GM19099 (cell line): Measurements from ENCODE around the gene SMARCB1.

Experiments
- POLR2A ChIP-seq: IDR thresholded peaks from 3 replicates; pipeline ENCODE4 v1.6.1; 2011; ENCODE audit warnings: low read depth; ENCODE audit not compliant: insufficient read length; ENCODE audit errors: extremely low read depth

The SMARCB1 gene

DNA sequence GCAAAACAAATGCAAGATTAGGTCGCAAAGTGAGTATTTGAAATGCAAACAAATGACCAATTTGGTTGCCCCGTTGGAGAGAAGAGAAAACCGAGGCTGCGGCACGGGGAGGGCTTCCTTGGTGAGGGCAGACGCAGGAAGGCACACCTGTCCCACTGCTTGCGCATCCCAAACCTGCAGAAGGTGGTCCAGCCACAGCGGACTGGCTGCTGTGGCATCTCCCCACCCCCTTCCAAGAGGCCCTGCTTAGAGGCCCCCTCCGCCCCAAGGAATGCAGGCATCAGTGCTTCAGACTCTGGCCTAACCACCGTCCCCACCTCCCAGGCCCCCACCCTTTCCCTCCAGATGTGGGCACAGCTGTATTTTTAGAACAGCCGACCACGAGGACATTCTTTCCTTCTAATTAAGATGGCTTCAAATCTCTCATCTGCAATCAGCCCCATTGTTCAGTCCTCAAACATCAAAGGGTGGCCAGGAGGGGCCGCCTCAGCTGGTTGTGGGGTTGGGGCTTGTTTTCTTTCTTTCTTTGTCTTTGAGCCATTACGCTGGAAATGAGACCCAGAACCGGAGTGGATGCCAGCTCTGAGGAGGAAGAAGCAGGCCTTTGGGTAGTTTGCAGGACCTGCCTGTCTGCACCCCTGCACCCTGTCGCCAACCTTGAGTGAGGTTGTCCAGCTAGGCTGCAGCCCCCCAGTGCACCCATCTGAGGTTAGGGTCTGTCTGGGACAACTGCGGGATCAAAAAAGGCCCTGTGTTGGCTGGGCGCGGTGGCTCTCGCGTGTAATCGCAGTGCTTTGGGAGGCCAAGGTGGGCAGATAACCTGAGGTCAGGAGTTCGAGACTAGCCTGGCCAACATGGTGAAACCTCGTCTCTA lies 61.5 kb downstream of the SMARCB1 start:
- no peak for TF ChIP-seq POLR2A

DNA sequence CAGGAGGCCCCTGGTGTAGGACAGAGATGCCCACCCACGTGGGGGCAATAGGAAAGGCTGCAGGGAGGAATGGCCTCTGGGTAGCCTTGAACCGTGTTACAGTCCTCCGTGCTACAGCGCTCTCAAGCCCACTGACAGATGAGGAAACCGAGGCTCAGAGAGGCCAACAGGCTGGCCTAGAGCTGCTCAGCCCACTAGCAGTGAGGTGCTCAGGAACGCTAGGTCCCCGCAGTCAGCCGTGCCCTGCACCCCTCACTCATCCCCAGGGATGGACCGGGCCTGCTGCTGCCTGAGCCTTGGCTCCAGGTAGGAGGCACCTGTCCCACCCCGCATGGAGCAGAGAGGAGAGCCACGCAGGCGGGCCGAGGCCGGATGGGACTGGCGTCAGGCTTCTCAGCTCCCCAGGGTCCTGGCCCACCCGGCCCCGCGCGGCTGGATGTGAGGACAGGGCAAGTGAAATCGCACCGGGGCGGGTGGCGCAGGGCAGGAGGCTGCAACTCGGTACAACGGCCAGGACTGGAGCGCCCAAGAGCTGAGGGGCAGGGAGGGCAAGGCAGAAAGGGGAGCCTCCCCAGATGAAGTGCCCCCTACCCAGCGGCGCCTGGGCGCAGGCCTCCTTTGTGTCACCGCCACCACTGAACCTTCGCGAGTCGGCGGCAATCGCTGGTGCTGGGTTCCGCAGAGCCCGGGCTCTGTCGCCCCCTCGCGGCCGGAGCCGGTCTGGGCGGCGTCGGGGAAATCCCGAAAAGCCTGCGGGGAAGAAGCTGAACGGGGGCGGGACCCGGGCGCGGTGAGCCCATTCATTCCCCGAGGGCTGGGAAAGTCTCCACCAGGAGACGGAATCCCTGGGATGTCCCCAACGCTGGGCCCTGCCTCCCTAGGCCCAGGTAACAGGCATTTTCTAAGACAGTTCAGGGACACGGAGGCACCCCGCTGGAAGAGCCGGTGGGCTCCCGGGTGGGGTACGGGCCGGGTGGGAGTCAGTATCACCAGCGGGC lies 62.5 kb downstream of the SMARCB1 start:
- TF ChIP-seq POLR2A = no peak

DNA sequence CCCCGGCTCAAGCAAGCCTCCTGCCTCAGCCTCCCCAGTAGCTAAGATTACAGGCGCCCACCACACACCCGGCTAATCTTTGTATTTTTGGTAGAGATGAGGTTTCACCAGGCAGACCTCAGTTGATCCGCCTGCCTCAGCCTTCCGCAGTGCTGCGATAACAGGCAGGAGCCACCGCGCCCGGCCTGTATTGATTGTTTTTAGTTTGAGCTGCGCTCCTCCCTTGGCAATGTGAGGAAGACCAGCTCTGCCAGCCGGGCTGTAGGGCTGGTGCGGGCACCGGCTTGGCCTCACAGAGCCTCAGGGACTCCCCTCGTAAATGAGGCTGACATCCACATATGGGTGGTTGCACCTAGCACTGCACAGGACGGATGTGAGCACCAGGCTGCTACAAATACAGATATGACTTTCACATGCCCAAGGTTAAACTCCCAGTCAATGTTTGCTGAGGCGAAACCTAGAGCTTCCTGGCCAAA lies 63.4 kb downstream of the SMARCB1 start:
- no peak for TF ChIP-seq POLR2A

DNA sequence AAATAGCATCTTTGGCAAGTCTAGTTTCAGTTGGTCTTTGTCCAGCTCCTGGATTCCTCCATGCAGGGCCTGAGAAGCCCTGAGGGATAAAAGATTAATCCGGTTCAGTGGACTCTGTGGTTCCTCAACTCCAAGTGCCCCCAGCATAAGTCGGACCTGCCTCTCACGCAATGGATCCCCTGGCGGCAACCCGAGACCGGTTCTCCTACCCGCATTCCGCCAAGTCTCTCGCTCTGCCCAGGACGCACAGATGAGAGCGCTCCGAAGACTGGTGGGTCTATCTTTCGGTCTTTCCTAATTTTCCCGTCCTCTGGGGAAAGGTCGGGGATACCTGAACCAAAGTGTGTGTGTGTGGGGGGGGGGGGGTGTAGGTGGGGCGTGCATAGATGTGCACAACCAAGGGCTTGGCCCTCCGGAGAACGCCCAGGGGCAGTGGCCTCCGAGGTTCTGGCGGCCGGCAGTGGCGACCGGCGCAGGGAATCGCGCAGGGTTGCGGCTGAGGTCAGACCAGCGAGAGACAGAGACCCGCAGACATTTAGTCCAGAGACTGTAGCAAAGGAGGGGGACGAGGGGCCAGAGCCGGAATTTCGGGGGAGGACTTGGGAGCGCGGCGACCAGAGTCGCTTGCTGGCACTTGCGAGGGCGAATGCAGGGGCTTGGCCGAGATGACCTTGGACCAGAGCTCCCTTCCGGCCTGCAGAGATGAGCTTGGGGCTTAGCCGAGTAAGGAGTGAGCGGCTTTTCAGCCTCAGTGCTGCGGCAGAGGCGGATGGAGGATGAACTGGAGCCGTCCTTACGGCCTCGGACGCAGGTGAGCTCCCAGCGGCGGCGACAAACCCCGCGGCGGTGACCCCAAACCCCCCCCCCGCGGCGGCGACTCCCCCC lies 70.2 kb downstream of the SMARCB1 start:
- no peak for TF ChIP-seq POLR2A

DNA sequence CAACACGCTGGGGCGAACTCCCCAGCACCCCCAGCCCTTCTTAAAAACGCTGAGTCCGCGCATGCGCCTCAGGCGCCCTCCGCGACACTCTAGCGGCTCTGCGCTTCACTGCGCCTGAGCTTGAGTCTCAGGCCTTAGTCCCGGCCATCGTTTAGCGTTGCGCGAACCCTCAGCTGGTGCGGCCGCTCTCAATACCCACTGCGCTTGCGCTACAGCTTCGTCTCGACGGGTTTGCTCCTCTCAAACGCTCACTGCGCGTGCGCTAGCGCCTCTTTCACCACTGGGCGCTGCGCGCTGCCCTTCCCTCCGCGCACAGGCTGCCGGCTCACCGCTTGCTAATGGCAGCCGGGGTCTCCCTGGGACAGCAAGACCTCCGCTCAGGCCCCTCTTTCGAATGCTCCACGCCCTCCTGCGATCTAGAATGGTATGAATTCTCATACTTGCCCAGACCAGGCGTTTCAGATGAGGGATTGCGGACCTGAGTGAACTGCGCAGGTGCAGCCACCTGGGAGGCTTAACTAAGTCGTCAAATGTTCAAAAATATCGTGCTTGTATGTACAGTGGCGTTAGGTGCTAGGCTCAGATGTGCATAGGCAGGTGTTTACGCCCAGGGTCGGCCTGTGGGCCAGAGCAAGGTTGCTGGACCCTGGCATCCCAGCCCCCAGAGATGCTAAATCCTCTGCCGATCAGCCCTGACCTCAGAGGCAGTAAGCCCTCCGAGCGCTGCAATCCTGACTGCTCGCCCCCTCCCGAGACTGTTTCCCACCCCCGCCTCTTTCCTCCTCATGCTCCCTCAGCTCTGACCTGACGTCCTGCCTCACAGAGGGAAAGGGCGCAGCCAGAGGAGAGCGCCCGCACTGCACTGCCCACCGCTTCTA lies 71.1 kb downstream of the SMARCB1 start, which contains the start of gene SLC2A11:
Gene SLC2A11, plus strand, starts transcription at position 270 of the 878 bp plus-strand sequence. Its CDS starts 125 bp downstream, at position 395.
- TF ChIP-seq POLR2A = peak; percentile 91

DNA sequence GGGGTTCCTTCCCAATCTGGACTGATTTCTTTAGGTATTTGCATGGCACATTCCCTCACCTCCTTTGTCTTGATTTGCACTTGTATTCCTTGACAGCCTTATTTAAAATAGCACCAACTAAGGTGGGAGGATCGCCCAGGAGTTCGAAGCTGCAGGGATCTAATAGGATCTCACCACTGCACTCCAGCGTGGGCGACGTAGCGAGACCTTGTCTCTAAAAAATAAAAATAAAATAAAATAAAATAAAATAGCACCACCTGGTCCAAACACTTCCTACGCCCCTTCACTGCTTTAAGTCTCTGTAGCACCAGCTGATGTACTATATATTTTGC lies 71.7 kb downstream of the SMARCB1 start:
- no peak for TF ChIP-seq POLR2A

DNA sequence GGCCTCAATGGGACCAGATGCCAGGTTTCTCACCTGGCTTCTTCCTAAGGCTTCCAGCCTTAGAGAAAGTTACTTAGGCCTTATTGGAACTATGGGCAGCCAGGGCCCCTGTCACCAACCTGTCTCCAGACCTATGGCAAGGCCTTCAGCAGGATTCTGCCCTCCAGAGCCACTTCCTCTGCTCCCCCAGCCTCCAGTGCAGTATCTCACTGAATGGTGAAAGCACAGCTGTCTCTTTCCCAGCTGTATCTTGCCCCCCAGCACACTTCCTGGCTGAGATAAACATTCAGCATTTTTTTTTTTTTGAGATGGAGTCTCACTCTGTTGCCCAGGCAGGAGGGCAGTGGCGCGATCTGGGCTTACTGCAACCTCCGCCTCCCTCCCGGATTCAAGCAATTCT lies 72.4 kb downstream of the SMARCB1 start:
- TF ChIP-seq POLR2A = no peak

DNA sequence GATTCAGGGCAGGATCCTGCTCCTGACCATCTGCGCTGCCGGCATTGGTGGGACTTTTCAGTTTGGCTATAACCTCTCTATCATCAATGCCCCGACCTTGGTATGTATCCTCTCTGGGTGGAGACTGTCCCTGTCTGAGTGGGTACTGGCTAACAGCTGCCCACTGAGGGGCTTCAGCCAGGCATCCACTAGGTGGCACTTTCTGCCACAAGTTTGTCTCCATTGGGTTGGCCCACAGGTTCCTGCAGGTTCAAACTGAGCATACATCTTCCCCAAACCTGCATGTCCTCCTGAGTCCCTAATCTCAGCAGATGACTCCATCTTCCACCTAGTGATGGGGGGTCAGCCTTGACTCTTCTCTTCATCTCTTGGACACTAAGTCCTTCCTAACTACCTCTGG lies 75.3 kb downstream of the SMARCB1 start:
- TF ChIP-seq POLR2A = no peak

DNA sequence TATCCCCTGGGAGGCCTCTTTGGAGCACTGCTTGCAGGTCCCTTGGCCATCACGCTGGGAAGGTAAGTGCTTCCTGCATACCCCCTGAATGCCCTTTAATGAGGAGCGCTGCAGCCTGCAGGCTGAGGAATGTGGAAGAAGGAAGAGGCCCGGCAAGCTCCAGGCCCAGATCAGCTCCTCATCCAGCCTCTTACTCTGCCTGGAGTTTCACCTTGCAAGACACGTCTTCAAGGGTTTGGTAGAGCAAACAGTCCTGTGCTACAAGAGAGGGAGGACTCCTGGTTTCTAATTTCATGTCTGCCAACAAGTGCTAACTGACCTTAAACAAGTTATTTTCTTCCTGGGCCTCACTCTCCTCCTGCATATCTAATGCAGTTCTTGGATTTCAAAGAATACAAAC lies 81.8 kb downstream of the SMARCB1 start:
- no peak for TF ChIP-seq POLR2A

DNA sequence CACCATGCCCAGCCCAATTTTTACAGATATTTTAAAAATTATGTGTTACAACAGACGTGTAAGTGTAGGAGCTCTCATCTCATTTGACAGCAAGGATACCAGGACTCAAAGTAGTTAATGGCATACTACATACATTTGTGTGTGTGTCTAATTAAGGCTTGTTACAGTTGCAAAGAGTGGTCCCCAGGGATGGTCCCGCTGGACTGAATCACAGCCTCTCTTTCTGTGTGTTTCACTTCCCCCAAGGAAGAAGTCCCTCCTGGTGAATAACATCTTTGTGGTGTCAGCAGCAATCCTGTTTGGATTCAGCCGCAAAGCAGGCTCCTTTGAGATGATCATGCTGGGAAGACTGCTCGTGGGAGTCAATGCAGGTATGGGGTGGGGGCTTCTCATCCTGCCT lies 88.1 kb downstream of the SMARCB1 start:
- TF ChIP-seq POLR2A = no peak

DNA sequence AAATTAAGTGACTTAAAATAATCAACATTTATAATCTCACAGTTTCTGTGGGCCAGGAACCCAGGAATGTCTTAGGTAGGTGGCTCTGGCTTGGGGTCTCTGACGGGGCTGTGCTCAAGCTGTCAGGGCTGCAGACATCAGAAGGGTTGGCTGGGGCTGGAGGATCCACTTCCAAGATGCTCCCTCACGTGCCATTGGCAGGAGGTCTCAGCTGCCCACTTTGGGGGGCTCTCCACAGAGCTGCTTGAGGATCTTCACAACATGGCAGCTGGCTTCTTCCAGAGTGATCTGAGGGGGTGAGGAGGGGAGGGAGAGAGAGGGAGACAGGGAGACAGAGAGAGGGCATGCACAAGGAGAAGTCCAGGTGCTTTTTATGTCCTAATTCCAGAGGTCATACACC lies 89.0 kb downstream of the SMARCB1 start:
- no peak for TF ChIP-seq POLR2A

DNA sequence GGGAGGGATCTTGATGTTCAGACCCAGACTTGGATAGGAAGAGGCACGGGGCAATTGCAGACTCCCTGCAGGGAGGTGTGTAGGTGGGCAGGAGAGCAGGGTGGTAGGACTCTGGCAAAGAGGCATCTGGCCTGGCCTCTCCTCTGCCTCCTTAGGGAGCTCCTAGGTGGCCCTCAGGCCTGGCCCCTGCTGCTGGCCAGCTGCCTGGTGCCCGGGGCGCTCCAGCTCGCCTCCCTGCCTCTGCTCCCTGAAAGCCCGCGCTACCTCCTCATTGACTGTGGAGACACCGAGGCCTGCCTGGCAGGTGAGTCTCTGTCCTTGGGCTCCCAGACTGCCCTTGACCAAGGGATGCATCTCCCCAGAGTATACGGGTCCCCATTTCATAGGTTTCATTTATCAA lies 90.8 kb downstream of the SMARCB1 start:
- no peak for TF ChIP-seq POLR2A

DNA sequence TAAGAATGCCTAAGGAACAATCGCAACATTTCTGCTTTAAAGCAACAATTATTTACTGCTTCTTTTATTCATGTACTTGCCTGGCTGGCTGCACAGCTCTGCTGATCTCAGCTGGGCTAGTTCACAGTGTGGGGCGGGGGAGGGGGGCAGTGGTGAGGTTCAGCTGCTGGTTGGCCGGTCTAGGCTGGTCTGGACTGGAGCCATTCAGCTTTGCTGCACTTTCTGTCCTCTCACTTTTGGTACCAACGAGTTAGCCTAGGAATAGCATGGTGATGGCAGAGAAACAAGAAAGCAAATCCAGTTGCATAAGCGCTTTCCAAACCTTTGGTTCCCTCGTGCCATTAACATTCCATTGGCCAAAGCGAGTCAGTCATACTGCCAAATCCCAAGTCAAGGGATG lies 91.5 kb downstream of the SMARCB1 start:
- TF ChIP-seq POLR2A = no peak

DNA sequence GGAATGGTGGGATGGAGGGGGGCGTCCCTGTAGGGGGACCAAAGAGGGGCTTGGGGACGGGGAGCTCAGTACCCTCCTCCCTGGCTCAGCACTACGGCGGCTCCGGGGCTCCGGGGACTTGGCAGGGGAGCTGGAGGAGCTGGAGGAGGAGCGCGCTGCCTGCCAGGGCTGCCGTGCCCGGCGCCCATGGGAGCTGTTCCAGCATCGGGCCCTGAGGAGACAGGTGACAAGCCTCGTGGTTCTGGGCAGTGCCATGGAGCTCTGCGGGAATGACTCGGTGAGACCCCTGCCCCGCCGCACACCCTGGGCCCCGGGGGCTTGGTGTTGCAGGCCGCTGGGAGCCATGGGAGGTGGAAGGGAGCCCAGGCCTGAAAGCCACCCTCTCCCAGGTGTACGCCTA lies 95.6 kb downstream of the SMARCB1 start:
- TF ChIP-seq POLR2A = no peak

DNA sequence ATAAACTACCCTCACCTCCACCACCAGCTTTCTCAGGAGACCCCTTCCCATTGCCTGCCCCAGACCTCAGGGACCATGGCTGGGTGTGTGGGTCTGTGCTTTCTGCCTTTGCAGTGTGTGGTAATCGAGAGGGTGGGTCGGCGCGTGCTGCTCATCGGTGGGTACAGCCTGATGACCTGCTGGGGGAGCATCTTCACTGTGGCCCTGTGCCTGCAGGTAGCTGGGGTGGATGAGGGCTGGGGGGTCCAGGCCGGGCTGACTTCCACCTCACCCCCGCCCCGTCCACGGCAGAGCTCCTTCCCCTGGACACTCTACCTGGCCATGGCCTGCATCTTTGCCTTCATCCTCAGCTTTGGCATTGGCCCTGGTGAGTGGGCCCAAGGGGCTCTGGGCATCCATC lies 96.9 kb downstream of the SMARCB1 start:
- TF ChIP-seq POLR2A = no peak
